T-helper 9 cell (primary cell): ENCODE measurements around the gene PTPN1.
"Not testable (repeated sequence)": the region's sequence is repeated elsewhere in the genome, so short reads cannot be mapped to it uniquely, and the experiment has no call there.

Source experiments
- DNase-seq: peaks from one replicate; pipeline ENCODE4 v3.0.0-alpha.2; 2020

PTPN1 gene

GRCh38 chr20:50482396-50482981 is 27.7 kb upstream of the PTPN1 start:
- no peak for DNase-seq

- DNase-seq: no peak
Measured at GRCh38 chr20:50484271-50484976, 25.8 kb upstream of the PTPN1 start.

GRCh38 chr20:50487397-50487796 is 22.8 kb upstream of the PTPN1 start:
- no peak for DNase-seq

GRCh38 chr20:50488236-50488806 is 21.9 kb upstream of the PTPN1 start:
- no peak for DNase-seq

- no peak for DNase-seq
Measured at GRCh38 chr20:50491168-50491567, 19.0 kb upstream of the PTPN1 start.

GRCh38 chr20:50491926-50492634 is 18.1 kb upstream of the PTPN1 start:
- DNase-seq: no peak

- DNase-seq: no peak
Measured at GRCh38 chr20:50493881-50494253, 16.3 kb upstream of the PTPN1 start.

GRCh38 chr20:50494428-50494827 is 15.8 kb upstream of the PTPN1 start:
- DNase-seq: no peak

- no peak for DNase-seq
Measured at GRCh38 chr20:50496773-50497385, 13.3 kb upstream of the PTPN1 start.

GRCh38 chr20:50498071-50498776 is 12.0 kb upstream of the PTPN1 start:
- no peak for DNase-seq

- DNase-seq: no peak
Measured at GRCh38 chr20:50499938-50500337, 10.2 kb upstream of the PTPN1 start.

- no peak for DNase-seq
Measured at GRCh38 chr20:50501972-50502745, 8.0 kb upstream of the PTPN1 start.

- DNase-seq: no peak
Measured at GRCh38 chr20:50504231-50504823, 5.9 kb upstream of the PTPN1 start.

GRCh38 chr20:50506270-50506579 is 4.0 kb upstream of the PTPN1 start:
- no peak for DNase-seq

- not testable (repeated sequence) for DNase-seq
Measured at GRCh38 chr20:50507745-50508144, 2.4 kb upstream of the PTPN1 start.

GRCh38 chr20:50508171-50508755 is 1.9 kb upstream of the PTPN1 start:
- no peak for DNase-seq

GRCh38 chr20:50510706-50511542 is 741 bp downstream of the PTPN1 start:
- no peak for DNase-seq

GRCh38 chr20:50512323-50512722 is 2.1 kb downstream of the PTPN1 start:
- DNase-seq: no peak

- no peak for DNase-seq
Measured at GRCh38 chr20:50513169-50514034, 3.2 kb downstream of the PTPN1 start.

- DNase-seq: no peak
Measured at GRCh38 chr20:50514035-50514337, 3.8 kb downstream of the PTPN1 start.
